GM23338 (cell line): ENCODE measurements around the gene INS. TPM values are rescaled to one million over a fixed set of nuclear protein-coding genes. Genes with fewer than 3 reads are reported as not detected.
"Not testable (repeated sequence)": the region's sequence is repeated elsewhere in the genome, so short reads cannot be mapped to it uniquely, and the experiment has no call there.

ENCODE experiments used
- ATAC-seq: fragments of 200-7000 bp; cut with Tn5 transposase; 3 replicates; pipeline ENCODE4 v1.9.1; 2020
- DNase-seq: peaks from one replicate; pipeline ENCODE4 v3.0.0-alpha.2; 2015; ENCODE audit warnings: low spot score
- H2AFZ ChIP-seq: fragments of 200-600 bp; sonication (generic); 2 replicates; pipeline ENCODE4 v1.8.0; 2016; ENCODE audit warnings: antibody characterized with exemption, mild to moderate bottlenecking, moderate library complexity
- H3F3A ChIP-seq: fragments of 200-600 bp; sonication (generic); replicated peaks from 2 replicates; pipeline ENCODE4 v1.8.0; 2017; ENCODE audit warnings: antibody characterized with exemption, mixed run types, low read depth
- H3K27ac ChIP-seq: fragments of 200-600 bp; sonication (generic); 2 replicates; pipeline ENCODE4 v1.6.1; 2016; ENCODE audit warnings: low read depth
- H3K27me3 ChIP-seq: fragments of 200-600 bp; sonication (generic); 2 replicates; pipeline ENCODE4 v1.8.0; 2016; ENCODE audit warnings: mild to moderate bottlenecking, mixed run types, moderate library complexity; ENCODE audit not compliant: insufficient read depth
- H3K36me3 ChIP-seq: fragments of 200-600 bp; sonication (generic); 2 replicates; pipeline ENCODE4 v1.8.0; 2016; ENCODE audit warnings: mild to moderate bottlenecking; ENCODE audit not compliant: insufficient read depth
- H3K4me1 ChIP-seq: fragments of 200-600 bp; sonication (generic); 2 replicates; pipeline ENCODE4 v1.8.0; 2016; ENCODE audit warnings: mild to moderate bottlenecking, moderate library complexity; ENCODE audit not compliant: insufficient read depth
- H3K4me2 ChIP-seq: fragments of 200-600 bp; sonication (generic); 2 replicates; pipeline ENCODE4 v1.7.1; 2017; ENCODE audit warnings: mixed run types
- H3K4me3 ChIP-seq: fragments of 200-600 bp; sonication (generic); 2 replicates; pipeline ENCODE4 v1.6.1; 2016; ENCODE audit warnings: mixed run types
- H3K79me2 ChIP-seq: fragments of 200-600 bp; sonication (generic); replicated peaks from 2 replicates; pipeline ENCODE4 v1.8.0; 2017; ENCODE audit warnings: mild to moderate bottlenecking; ENCODE audit not compliant: insufficient read depth
- H3K9me2 ChIP-seq: fragments of 200-600 bp; sonication (generic); 2 replicates; pipeline ENCODE4 v1.8.0; 2017; ENCODE audit not compliant: insufficient read depth
- H4K20me1 ChIP-seq: fragments of 200-600 bp; sonication (generic); replicated peaks from 2 replicates; pipeline ENCODE4 v1.8.0; 2017; ENCODE audit warnings: mild to moderate bottlenecking; ENCODE audit not compliant: insufficient read depth
- H3K27ac Mint-ChIP-seq: 2 replicates; pipeline ENCODE4 v1.8.0; 2020; ENCODE audit warnings: inconsistent platforms, mild to moderate bottlenecking, moderate library complexity, mixed read lengths
- H3K27me3 Mint-ChIP-seq: 3 replicates; pipeline ENCODE4 v1.8.0; 2022; ENCODE audit warnings: low read depth, mild to moderate bottlenecking, moderate library complexity, mixed read lengths, inconsistent platforms; ENCODE audit not compliant: insufficient read depth, poor library complexity
- H3K36me3 Mint-ChIP-seq: 3 replicates; pipeline ENCODE4 v1.8.0; 2021; ENCODE audit warnings: low read depth, mild to moderate bottlenecking, inconsistent platforms, moderate library complexity, mixed read lengths
- H3K4me1 Mint-ChIP-seq: 3 replicates; pipeline ENCODE4 v1.8.0; 2020; ENCODE audit warnings: mild to moderate bottlenecking, inconsistent platforms, mixed read lengths
- H3K4me3 Mint-ChIP-seq: 3 replicates; pipeline ENCODE4 v1.8.0; 2021; ENCODE audit warnings: moderate library complexity, mild to moderate bottlenecking, inconsistent platforms, mixed read lengths
- H3K9me3 Mint-ChIP-seq: 3 replicates; pipeline ENCODE4 v1.8.0; 2020; ENCODE audit warnings: moderate library complexity, mild to moderate bottlenecking, inconsistent platforms, mixed read lengths
- CREB1 ChIP-seq: fragments of 250-450 bp; sonication (Bioruptor Pico); IDR thresholded peaks from 2 replicates; pipeline ENCODE4 v1.5.0; 2020; ENCODE audit warnings: low read depth, mild to moderate bottlenecking, moderate library complexity
- EZH2 ChIP-seq: fragments of 200-600 bp; sonication (generic); IDR thresholded peaks from one replicate; pipeline ENCODE4 v1.8.0; 2017; ENCODE audit warnings: antibody characterized with exemption, mild to moderate bottlenecking, low read depth; ENCODE audit not compliant: unreplicated experiment
- EZH2phosphoT487 ChIP-seq: fragments of 200-600 bp; sonication (generic); IDR thresholded peaks from one replicate; pipeline ENCODE4 v1.8.1; 2018; ENCODE audit warnings: antibody characterized with exemption; ENCODE audit not compliant: unreplicated experiment
- JUNB ChIP-seq: IDR thresholded peaks from one replicate; pipeline ENCODE4 v1.6.1; 2016; ENCODE audit warnings: antibody characterized with exemption; ENCODE audit not compliant: unreplicated experiment
- ZNF331 ChIP-seq: fragments of 250-450 bp; sonication (Bioruptor Pico); IDR thresholded peaks from 2 replicates; pipeline ENCODE4 v1.5.0; 2020; ENCODE audit warnings: low read depth, mild to moderate bottlenecking, moderate library complexity
- polyA plus RNA-seq: library from polyadenylated mRNA; unstranded; fragments of >200 nt; fragmentation: Nextera tagmentation; extraction: Ambion mirVana; gene quantifications from 2 replicates; pipeline ENCODE4 v1.2.1, GENCODE V29; 2016
- total RNA-seq: library from RNA; depleted of rRNA; stranded (reverse); fragments of >200 nt; shearing (Covaris generic); gene quantifications from 2 replicates; pipeline ENCODE4 v1.2.3, GENCODE V29; 2014
- TF ChIP-seq, protein P1 (sequence below): fragments of 250-450 bp; sonication (Bioruptor Pico); IDR thresholded peaks from 2 replicates; pipeline ENCODE4 v1.5.0; 2020; ENCODE audit warnings: mild to moderate bottlenecking, moderate library complexity
- TF ChIP-seq, protein P2 (sequence below): IDR thresholded peaks from one replicate; pipeline ENCODE4 v1.6.1; 2018; ENCODE audit warnings: antibody characterized with exemption; ENCODE audit not compliant: unreplicated experiment
- TF ChIP-seq, protein P3 (sequence below), 2 experiments: fragments of 200-600 bp in 1 of 2; sonication (generic) in 1 of 2; conservative IDR thresholded peaks; 2 replicates each; pipeline versions ENCODE4 v1.5.1 to v1.6.1; 2016 to 2017; ENCODE audit warnings: antibody characterized with exemption in 2 of 2, low read depth in 2 of 2, mild to moderate bottlenecking in 2 of 2, moderate library complexity in 1 of 2

INS gene
- total and polyA plus RNA-seq, 2 experiments from 2014 or later, result not detected

DNA sequence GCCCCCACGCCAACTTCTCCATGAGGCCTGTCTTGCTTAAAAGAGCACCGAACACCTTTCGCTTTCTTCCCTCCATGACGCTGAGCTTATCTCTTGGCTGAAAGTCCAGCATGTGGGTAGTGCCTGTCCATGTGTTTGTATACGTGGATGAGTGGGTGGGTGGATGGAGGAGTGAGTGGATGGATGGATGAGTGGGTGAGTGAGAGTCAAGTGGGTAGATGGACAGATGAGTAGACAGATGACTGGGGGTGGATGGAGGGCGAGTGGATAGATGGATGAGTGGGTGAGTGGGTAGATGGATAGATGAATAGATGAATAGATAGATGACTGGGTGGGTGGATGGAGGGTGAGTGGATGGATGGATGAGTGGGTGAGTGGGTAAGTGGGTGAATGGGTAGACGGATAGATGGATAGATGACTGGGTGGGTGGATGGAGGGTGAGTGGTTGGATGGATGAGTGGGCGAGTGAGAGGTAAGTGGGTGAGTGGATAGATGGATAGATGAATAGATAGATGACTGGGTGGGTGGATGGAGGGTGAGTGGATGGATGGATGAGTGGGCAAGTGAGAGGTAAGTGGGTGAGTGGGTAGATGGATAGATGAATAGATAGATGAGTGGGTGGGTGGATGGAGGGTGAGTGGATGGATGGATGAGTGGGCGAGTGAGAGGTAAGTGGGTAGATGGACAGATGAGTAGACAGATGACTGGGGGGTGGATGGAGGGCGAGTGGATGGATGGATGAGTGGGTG, 36.1 kb downstream of the INS start:
- H3K4me3 ChIP-seq, H3K4me3 Mint-ChIP-seq, DNase-seq, H3K27ac ChIP-seq, H3F3A ChIP-seq, H3K4me1 ChIP-seq, H3K27ac Mint-ChIP-seq, H3K4me2 ChIP-seq, H4K20me1 ChIP-seq, H3K27me3 Mint-ChIP-seq, H2AFZ ChIP-seq, H3K79me2 ChIP-seq, H3K36me3 Mint-ChIP-seq, H3K9me3 Mint-ChIP-seq, ATAC-seq, H3K9me2 ChIP-seq, H3K36me3 ChIP-seq, H3K27me3 ChIP-seq, H3K4me1 Mint-ChIP-seq: not testable (repeated sequence)

DNA sequence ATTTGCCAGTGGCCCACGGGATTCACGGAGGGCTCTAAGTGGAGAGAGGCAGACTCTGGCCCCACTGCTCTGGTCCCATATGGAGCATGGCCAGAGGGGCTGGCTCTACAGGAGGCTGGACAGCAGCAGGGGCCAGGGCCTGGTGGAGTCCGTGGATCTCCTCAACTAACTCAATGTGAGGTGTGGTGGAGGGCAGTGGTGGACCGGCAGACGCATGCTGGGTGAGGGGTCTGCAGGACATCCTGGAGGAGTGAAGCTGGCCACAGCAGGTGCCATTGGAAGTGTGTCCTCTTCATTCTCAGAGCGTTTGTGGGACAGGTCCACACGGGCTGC, 37.4 kb downstream of the INS start:
- H3K4me3 Mint-ChIP-seq, result no peak overlapping the region
- no peaks in the 10 kb centered on the region for H3K9me3 Mint-ChIP-seq
- Histone ChIP-seq H3K4me1 (no peaks in the 10 kb centered on the region; the same call in 1 of the 2 replicates), H3K36me3 (no peaks in the 10 kb centered on the region), H2AFZ (no peak overlapping the region), H3K9me2 (no peaks in the 10 kb centered on the region), H3K4me2 (no peak overlapping the region), H3F3A (no peaks in the 10 kb centered on the region), H4K20me1 (no peaks in the 10 kb centered on the region), H3K27ac (no peak overlapping the region), H3K27me3 (no peaks in the 10 kb centered on the region), H3K4me3 (no peak overlapping the region), H3K79me2 (no peaks in the 10 kb centered on the region)
- H3K27me3 Mint-ChIP-seq, result peaks cover 10% of the 10 kb centered on the region
- no peak overlapping the region for H3K27ac Mint-ChIP-seq
- DNase-seq (no peak), ATAC-seq (no peak)
- peaks cover 4% of the 10 kb centered on the region; the same call in 1 of the 3 replicates for H3K4me1 Mint-ChIP-seq
- no peaks in the 10 kb centered on the region for H3K36me3 Mint-ChIP-seq
- TF ChIP-seq JUNB, result no peak
- no peak for TF ChIP-seq ZNF331 (CRISPR knock-in tag)
- no peak for TF ChIP-seq CREB1 (CRISPR knock-in tag)
- TF ChIP-seq, protein P1, sequence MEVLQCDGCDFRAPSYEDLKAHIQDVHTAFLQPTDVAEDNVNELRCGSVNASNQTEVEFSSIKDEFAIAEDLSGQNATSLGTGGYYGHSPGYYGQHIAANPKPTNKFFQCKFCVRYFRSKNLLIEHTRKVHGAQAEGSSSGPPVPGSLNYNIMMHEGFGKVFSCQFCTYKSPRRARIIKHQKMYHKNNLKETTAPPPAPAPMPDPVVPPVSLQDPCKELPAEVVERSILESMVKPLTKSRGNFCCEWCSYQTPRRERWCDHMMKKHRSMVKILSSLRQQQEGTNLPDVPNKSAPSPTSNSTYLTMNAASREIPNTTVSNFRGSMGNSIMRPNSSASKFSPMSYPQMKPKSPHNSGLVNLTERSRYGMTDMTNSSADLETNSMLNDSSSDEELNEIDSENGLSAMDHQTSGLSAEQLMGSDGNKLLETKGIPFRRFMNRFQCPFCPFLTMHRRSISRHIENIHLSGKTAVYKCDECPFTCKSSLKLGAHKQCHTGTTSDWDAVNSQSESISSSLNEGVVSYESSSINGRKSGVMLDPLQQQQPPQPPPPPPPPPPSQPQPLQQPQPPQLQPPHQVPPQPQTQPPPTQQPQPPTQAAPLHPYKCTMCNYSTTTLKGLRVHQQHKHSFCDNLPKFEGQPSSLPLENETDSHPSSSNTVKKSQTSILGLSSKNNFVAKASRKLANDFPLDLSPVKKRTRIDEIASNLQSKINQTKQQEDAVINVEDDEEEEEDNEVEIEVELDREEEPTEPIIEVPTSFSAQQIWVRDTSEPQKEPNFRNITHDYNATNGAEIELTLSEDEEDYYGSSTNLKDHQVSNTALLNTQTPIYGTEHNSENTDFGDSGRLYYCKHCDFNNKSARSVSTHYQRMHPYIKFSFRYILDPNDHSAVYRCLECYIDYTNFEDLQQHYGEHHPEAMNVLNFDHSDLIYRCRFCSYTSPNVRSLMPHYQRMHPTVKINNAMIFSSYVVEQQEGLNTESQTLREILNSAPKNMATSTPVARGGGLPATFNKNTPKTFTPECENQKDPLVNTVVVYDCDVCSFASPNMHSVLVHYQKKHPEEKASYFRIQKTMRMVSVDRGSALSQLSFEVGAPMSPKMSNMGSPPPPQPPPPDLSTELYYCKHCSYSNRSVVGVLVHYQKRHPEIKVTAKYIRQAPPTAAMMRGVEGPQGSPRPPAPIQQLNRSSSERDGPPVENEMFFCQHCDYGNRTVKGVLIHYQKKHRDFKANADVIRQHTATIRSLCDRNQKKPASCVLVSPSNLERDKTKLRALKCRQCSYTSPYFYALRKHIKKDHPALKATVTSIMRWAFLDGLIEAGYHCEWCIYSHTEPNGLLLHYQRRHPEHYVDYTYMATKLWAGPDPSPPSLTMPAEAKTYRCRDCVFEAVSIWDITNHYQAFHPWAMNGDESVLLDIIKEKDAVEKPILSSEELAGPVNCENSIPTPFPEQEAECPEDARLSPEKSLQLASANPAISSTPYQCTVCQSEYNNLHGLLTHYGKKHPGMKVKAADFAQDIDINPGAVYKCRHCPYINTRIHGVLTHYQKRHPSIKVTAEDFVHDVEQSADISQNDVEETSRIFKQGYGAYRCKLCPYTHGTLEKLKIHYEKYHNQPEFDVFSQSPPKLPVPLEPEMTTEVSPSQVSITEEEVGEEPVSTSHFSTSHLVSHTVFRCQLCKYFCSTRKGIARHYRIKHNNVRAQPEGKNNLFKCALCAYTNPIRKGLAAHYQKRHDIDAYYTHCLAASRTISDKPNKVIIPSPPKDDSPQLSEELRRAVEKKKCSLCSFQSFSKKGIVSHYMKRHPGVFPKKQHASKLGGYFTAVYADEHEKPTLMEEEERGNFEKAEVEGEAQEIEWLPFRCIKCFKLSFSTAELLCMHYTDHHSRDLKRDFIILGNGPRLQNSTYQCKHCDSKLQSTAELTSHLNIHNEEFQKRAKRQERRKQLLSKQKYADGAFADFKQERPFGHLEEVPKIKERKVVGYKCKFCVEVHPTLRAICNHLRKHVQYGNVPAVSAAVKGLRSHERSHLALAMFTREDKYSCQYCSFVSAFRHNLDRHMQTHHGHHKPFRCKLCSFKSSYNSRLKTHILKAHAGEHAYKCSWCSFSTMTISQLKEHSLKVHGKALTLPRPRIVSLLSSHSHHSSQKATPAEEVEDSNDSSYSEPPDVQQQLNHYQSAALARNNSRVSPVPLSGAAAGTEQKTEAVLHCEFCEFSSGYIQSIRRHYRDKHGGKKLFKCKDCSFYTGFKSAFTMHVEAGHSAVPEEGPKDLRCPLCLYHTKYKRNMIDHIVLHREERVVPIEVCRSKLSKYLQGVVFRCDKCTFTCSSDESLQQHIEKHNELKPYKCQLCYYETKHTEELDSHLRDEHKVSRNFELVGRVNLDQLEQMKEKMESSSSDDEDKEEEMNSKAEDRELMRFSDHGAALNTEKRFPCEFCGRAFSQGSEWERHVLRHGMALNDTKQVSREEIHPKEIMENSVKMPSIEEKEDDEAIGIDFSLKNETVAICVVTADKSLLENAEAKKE (CRISPR knock-in tag), result no peak
- TF ChIP-seq, protein P2, sequence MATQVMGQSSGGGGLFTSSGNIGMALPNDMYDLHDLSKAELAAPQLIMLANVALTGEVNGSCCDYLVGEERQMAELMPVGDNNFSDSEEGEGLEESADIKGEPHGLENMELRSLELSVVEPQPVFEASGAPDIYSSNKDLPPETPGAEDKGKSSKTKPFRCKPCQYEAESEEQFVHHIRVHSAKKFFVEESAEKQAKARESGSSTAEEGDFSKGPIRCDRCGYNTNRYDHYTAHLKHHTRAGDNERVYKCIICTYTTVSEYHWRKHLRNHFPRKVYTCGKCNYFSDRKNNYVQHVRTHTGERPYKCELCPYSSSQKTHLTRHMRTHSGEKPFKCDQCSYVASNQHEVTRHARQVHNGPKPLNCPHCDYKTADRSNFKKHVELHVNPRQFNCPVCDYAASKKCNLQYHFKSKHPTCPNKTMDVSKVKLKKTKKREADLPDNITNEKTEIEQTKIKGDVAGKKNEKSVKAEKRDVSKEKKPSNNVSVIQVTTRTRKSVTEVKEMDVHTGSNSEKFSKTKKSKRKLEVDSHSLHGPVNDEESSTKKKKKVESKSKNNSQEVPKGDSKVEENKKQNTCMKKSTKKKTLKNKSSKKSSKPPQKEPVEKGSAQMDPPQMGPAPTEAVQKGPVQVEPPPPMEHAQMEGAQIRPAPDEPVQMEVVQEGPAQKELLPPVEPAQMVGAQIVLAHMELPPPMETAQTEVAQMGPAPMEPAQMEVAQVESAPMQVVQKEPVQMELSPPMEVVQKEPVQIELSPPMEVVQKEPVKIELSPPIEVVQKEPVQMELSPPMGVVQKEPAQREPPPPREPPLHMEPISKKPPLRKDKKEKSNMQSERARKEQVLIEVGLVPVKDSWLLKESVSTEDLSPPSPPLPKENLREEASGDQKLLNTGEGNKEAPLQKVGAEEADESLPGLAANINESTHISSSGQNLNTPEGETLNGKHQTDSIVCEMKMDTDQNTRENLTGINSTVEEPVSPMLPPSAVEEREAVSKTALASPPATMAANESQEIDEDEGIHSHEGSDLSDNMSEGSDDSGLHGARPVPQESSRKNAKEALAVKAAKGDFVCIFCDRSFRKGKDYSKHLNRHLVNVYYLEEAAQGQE, result no peak
- TF ChIP-seq, protein P3, sequence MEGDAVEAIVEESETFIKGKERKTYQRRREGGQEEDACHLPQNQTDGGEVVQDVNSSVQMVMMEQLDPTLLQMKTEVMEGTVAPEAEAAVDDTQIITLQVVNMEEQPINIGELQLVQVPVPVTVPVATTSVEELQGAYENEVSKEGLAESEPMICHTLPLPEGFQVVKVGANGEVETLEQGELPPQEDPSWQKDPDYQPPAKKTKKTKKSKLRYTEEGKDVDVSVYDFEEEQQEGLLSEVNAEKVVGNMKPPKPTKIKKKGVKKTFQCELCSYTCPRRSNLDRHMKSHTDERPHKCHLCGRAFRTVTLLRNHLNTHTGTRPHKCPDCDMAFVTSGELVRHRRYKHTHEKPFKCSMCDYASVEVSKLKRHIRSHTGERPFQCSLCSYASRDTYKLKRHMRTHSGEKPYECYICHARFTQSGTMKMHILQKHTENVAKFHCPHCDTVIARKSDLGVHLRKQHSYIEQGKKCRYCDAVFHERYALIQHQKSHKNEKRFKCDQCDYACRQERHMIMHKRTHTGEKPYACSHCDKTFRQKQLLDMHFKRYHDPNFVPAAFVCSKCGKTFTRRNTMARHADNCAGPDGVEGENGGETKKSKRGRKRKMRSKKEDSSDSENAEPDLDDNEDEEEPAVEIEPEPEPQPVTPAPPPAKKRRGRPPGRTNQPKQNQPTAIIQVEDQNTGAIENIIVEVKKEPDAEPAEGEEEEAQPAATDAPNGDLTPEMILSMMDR (conservative IDR thresholded peaks at IDR 0.05; ENCODE audit: low read depth in 2 of 2), result no peak
- TF ChIP-seq EZH2phosphoT487, result no peak
- TF ChIP-seq EZH2, result no peak
